IMR-90 (cell line): ENCODE measurements around the gene CCDC69.

Source experiments
- CTCF ChIP-seq: conservative IDR thresholded peaks from 2 replicates; pipeline ENCODE4 v1.5.1; 2012; ENCODE audit warnings: mild to moderate bottlenecking, low read depth, low read length, improper control_type of control experiment
- POLR2A ChIP-seq: IDR thresholded peaks from 2 replicates; pipeline ENCODE4 v1.6.1; 2012; ENCODE audit warnings: mild to moderate bottlenecking, low read depth, low read length
- USF2 ChIP-seq: fragments of 150-350 bp; IDR thresholded peaks from 2 replicates; pipeline ENCODE4 v1.6.1; 2017; ENCODE audit warnings: mild to moderate bottlenecking, antibody characterized with exemption, low read length, low read depth

- TF ChIP-seq CTCF (no peak), POLR2A (no peak), USF2 (no peak)
These were observed 9.9 kb downstream of the CCDC69 start for GRCh38 chr5:151213803-151214613.
